HG03064 (cell line): ENCODE results near the gene XRN1.
"Not testable (repeated sequence)": the region's sequence is repeated elsewhere in the genome, so short reads cannot be mapped to it uniquely, and the experiment has no call there.

Source experiments
- ATAC-seq: cut with Tn5 transposase; IDR thresholded peaks from one replicate; pipeline ENCODE4 v1.9.1; 2021; ENCODE audit warnings: low read depth; ENCODE audit not compliant: unreplicated experiment

Gene XRN1

GRCh38 chr3:142447852-142448823 lies at the start of gene XRN1:
Gene XRN1, minus strand, starts transcription at chr3:142448037. Its CDS starts 93 bp downstream, at chr3:142447944.
- peak; percentile 75 for ATAC-seq

- no peak for ATAC-seq
These were observed 47.3 kb upstream of the XRN1 start for GRCh38 chr3:142495103-142495502.

- no peak for ATAC-seq
These were observed 44.3 kb upstream of the XRN1 start for GRCh38 chr3:142492184-142492583.

- no peak for ATAC-seq
These were observed 41.9 kb upstream of the XRN1 start for GRCh38 chr3:142489572-142490323.

- ATAC-seq: no peak
These were observed 37.1 kb upstream of the XRN1 start for GRCh38 chr3:142484912-142485435.

- no peak for ATAC-seq
These were observed 33.4 kb upstream of the XRN1 start for GRCh38 chr3:142481196-142481595.

- no peak for ATAC-seq
These were observed 23.0 kb upstream of the XRN1 start for GRCh38 chr3:142470826-142471225.

GRCh38 chr3:142468456-142468855 lies 20.6 kb upstream of the XRN1 start:
- no peak for ATAC-seq

- ATAC-seq: no peak
These were observed 19.9 kb upstream of the XRN1 start for GRCh38 chr3:142467768-142468167.

- ATAC-seq: no peak
These were observed 12.9 kb upstream of the XRN1 start for GRCh38 chr3:142460689-142461088.

GRCh38 chr3:142459929-142460328 lies 12.1 kb upstream of the XRN1 start:
- ATAC-seq: no peak

GRCh38 chr3:142459096-142459495 lies 11.3 kb upstream of the XRN1 start:
- no peak for ATAC-seq

GRCh38 chr3:142450881-142451280 lies 3.0 kb upstream of the XRN1 start:
- no peak for ATAC-seq

- ATAC-seq: no peak
These were observed 2.4 kb upstream of the XRN1 start for GRCh38 chr3:142450189-142450588.

GRCh38 chr3:142447301-142447851 lies 461 bp downstream of the XRN1 start:
- peak; percentile 27 for ATAC-seq

- peak; percentile 51 for ATAC-seq
These were observed 2.0 kb downstream of the XRN1 start for GRCh38 chr3:142445816-142446254.

- no peak for ATAC-seq
These were observed 3.5 kb downstream of the XRN1 start for GRCh38 chr3:142444343-142444742.

GRCh38 chr3:142443060-142443459 lies 4.8 kb downstream of the XRN1 start:
- not testable (repeated sequence) for ATAC-seq

- not testable (repeated sequence) for ATAC-seq
These were observed 8.2 kb downstream of the XRN1 start for GRCh38 chr3:142439499-142440220.

GRCh38 chr3:142438096-142438495 lies 9.7 kb downstream of the XRN1 start:
- not testable (repeated sequence) for ATAC-seq
